Gastrocnemius medialis (tissue), 4 donors: Measurements from ENCODE around the gene DIRAS3.

Experiments used
- POLR2A ChIP-seq, 2 donors: fragments of 450-650 bp; IDR thresholded peaks; one replicate each; pipeline ENCODE4 v1.6.1; 2017; ENCODE audit warnings: antibody characterized with exemption in 2 of 2, mild to moderate bottlenecking in 2 of 2, moderate library complexity in 2 of 2
- TF ChIP-seq, protein P1 (sequence below), 5 experiments: fragments of 450-650 bp in 3 of 5; fragments of 200-600 bp in 2 of 5; sonication (generic) in 2 of 5; IDR thresholded peaks in 4 of 5; conservative IDR thresholded peaks in 1 of 5; 1 replicate in 4 of 5; 2 replicates in 1 of 5; pipeline ENCODE4 v1.5.1; 2016 to 2019; ENCODE audit warnings: antibody characterized with exemption in 5 of 5, mild to moderate bottlenecking in 3 of 5, moderate library complexity in 3 of 5

DNA sequence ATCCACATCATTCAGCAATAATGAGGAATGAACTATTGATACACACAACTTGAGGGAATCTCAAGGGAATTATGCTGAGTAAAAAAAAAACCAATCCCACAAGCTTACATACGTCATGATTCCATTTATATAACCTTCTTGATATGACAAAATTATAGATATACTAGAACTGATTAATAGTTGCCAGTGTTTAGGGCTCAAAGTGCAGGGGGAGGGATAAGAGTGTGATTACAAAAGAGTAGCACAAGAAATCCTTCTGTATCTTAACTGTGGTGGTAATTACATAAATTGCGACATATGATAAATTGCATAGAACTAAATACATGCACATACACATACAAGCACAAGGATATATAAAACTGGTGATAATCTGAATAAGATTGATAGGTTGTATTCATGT lies 13.5 kb downstream of the DIRAS3 start:
- TF ChIP-seq POLR2A (IDR thresholded peaks at IDR 0.05), result no peak
- TF ChIP-seq, protein P1, sequence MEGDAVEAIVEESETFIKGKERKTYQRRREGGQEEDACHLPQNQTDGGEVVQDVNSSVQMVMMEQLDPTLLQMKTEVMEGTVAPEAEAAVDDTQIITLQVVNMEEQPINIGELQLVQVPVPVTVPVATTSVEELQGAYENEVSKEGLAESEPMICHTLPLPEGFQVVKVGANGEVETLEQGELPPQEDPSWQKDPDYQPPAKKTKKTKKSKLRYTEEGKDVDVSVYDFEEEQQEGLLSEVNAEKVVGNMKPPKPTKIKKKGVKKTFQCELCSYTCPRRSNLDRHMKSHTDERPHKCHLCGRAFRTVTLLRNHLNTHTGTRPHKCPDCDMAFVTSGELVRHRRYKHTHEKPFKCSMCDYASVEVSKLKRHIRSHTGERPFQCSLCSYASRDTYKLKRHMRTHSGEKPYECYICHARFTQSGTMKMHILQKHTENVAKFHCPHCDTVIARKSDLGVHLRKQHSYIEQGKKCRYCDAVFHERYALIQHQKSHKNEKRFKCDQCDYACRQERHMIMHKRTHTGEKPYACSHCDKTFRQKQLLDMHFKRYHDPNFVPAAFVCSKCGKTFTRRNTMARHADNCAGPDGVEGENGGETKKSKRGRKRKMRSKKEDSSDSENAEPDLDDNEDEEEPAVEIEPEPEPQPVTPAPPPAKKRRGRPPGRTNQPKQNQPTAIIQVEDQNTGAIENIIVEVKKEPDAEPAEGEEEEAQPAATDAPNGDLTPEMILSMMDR (IDR thresholded peaks at IDR 0.05 in 4 of 5, conservative IDR thresholded peaks at IDR 0.05 in 1 of 5), result no peak
